Activated CD8-positive, alpha-beta T cell treated with anti-CD3 and anti-CD28 coated beads for 36 hours (primary cell): Measurements from ENCODE around the gene SMOC2. TPM values are rescaled to one million over a fixed set of nuclear protein-coding genes. Genes with fewer than 3 reads are reported as not detected.

Source experiments
- ATAC-seq: fragments of 200-7000 bp; cut with Tn5 transposase; one replicate; pipeline ENCODE4 v1.10.0; 2021; ENCODE audit warnings: mild to moderate bottlenecking, moderate library complexity
- CTCF ChIA-PET: fragments of 350-600 bp; sonication (Branson Sonifier 250); formaldehyde crosslinking; loops from one replicate; lab custom pipeline; 2021; ENCODE audit warnings: antibody characterized with exemption; lab: Charles Lee
- POLR2A ChIA-PET: fragments of 350-600 bp; sonication (Branson Sonifier 250); formaldehyde crosslinking; loops from one replicate; lab custom pipeline; 2021; ENCODE audit warnings: antibody characterized with exemption; lab: Charles Lee
- DNase-seq: peaks from one replicate; pipeline ENCODE4 v3.0.0-alpha.2; 2020
- H3K27ac Mint-ChIP-seq: one replicate; pipeline ENCODE4 v1.8.0; 2021; ENCODE audit warnings: mild to moderate bottlenecking, mixed read lengths
- H3K27me3 Mint-ChIP-seq: one replicate; pipeline ENCODE4 v1.8.0; 2021; ENCODE audit warnings: mixed read lengths
- H3K36me3 Mint-ChIP-seq: one replicate; pipeline ENCODE4 v1.8.0; 2021; ENCODE audit warnings: low read depth, mixed read lengths
- H3K4me1 Mint-ChIP-seq: one replicate; pipeline ENCODE4 v1.8.0; 2021; ENCODE audit warnings: low read depth, mixed read lengths
- H3K4me3 Mint-ChIP-seq: one replicate; pipeline ENCODE4 v1.8.0; 2021; ENCODE audit warnings: mild to moderate bottlenecking, moderate library complexity, mixed read lengths
- H3K9me3 Mint-ChIP-seq: one replicate; pipeline ENCODE4 v1.8.0; 2021; ENCODE audit warnings: mixed read lengths
- intact Hi-C: fragments of 100-400 bp; cut with micrococcal nuclease; formaldehyde crosslinking; loops from one replicate; pipeline ENCODE4 v1.10.0; 2022
- total RNA-seq, 2 experiments: library from RNA; stranded (reverse); gene quantifications; one replicate each; pipeline ENCODE4 v1.2.3, GENCODE V29; 2021
- TF ChIP-seq, protein P1 (sequence below): fragments of 200-600 bp; IDR thresholded peaks from one replicate; pipeline ENCODE4 v1.8.0; 2022; ENCODE audit warnings: antibody characterized with exemption, mild to moderate bottlenecking

Gene SMOC2
- total RNA-seq, 2 experiments from 2014 or later = not detected

GRCh38 chr6:168711666-168712300 is 270.8 kb downstream of the SMOC2 start:
- ChIA-PET CTCF (interaction anchor here (1.0 kb wide), 1 partner anchor 14 kb away, joined by 3 read pairs; no protein-coding TSS in a partner anchor), POLR2A (interaction anchor here (0.7 kb wide), 1 partner anchor 33 kb away, joined by 3 read pairs; no protein-coding TSS in a partner anchor)
- H3K4me3 Mint-ChIP-seq = no peak overlapping the region
- no peak overlapping the region for H3K27ac Mint-ChIP-seq
- TF ChIP-seq, protein P1, sequence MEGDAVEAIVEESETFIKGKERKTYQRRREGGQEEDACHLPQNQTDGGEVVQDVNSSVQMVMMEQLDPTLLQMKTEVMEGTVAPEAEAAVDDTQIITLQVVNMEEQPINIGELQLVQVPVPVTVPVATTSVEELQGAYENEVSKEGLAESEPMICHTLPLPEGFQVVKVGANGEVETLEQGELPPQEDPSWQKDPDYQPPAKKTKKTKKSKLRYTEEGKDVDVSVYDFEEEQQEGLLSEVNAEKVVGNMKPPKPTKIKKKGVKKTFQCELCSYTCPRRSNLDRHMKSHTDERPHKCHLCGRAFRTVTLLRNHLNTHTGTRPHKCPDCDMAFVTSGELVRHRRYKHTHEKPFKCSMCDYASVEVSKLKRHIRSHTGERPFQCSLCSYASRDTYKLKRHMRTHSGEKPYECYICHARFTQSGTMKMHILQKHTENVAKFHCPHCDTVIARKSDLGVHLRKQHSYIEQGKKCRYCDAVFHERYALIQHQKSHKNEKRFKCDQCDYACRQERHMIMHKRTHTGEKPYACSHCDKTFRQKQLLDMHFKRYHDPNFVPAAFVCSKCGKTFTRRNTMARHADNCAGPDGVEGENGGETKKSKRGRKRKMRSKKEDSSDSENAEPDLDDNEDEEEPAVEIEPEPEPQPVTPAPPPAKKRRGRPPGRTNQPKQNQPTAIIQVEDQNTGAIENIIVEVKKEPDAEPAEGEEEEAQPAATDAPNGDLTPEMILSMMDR = no peak
- H3K9me3 Mint-ChIP-seq = no peaks in the 10 kb centered on the region
- no peaks in the 10 kb centered on the region for H3K36me3 Mint-ChIP-seq
- intact Hi-C loops = no loop called here
- ATAC-seq (no peak), DNase-seq (no peak)
- no peaks in the 10 kb centered on the region for H3K4me1 Mint-ChIP-seq
- peaks cover 3% of the 10 kb centered on the region for H3K27me3 Mint-ChIP-seq

GRCh38 chr6:168712993-168713392 is 272.0 kb downstream of the SMOC2 start:
- H3K27me3 Mint-ChIP-seq = peaks cover 3% of the 10 kb centered on the region
- DNase-seq = no peak
- ChIA-PET POLR2A (interaction anchor here (0.6 kb wide), 1 partner anchor 1223 kb away, joined by 3 read pairs; no protein-coding TSS in a partner anchor), CTCF (interaction anchor here (1.1 kb wide), 1 partner anchor 16 kb away, joined by 3 read pairs; no protein-coding TSS in a partner anchor)
- H3K4me3 Mint-ChIP-seq = no peak overlapping the region
- no peaks in the 10 kb centered on the region for H3K4me1 Mint-ChIP-seq
- no peak for ATAC-seq
- intact Hi-C loops = no loop called here
- TF ChIP-seq, protein P1 = no peak
- no peaks in the 10 kb centered on the region for H3K9me3 Mint-ChIP-seq
- no peak overlapping the region for H3K27ac Mint-ChIP-seq
- H3K36me3 Mint-ChIP-seq = no peaks in the 10 kb centered on the region

DNA sequence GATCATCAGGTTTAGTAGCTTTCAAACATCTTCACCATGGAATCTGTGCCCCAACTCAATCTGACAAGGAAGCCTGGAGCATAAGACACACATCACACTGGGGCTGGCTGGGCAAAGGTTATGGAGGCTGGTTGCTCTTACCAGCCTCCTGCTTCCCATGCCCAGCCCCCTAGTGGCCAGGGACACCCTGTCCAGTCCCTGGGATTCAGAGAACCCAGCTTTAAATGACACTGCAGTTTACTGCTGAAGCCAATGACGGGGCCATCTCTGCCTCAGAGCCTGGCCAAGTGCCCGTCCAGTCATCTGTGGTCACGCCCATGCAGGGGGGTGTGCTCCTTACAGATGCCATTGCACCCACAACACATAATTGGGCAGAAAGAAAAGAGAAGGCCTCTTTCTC is 272.9 kb downstream of the SMOC2 start:
- ChIA-PET CTCF (interaction anchor here (0.9 to 1.1 kb wide), 2 partner anchors 8 to 16 kb away, joined by 3 read pairs; no protein-coding TSS in a partner anchor), POLR2A (interaction anchor here (0.6 kb wide), 1 partner anchor 1224 kb away, joined by 3 read pairs; no protein-coding TSS in a partner anchor)
- Mint-ChIP-seq H3K27me3 (peaks cover 3% of the 10 kb centered on the region), H3K9me3 (no peaks in the 10 kb centered on the region), H3K4me1 (no peaks in the 10 kb centered on the region), H3K27ac (no peak overlapping the region), H3K36me3 (no peaks in the 10 kb centered on the region), H3K4me3 (no peak overlapping the region)
- TF ChIP-seq, protein P1 = no peak
- DNase-seq (no peak), ATAC-seq (no peak)
- intact Hi-C loops = no loop called here

- Mint-ChIP-seq H3K4me1 (no peaks in the 10 kb centered on the region), H3K9me3 (no peaks in the 10 kb centered on the region), H3K36me3 (no peaks in the 10 kb centered on the region), H3K27me3 (no peaks in the 10 kb centered on the region), H3K27ac (no peak overlapping the region), H3K4me3 (no peak overlapping the region)
- intact Hi-C loops = no loop called here
- ATAC-seq = no peak
- DNase-seq = no peak
- CTCF ChIA-PET = interaction anchor here (0.9 kb wide), 1 partner anchor 9 kb away, joined by 3 read pairs; no protein-coding TSS in a partner anchor
- TF ChIP-seq, protein P1 = no peak
- POLR2A ChIA-PET = no interaction called here
Measured at GRCh38 chr6:168714547-168715260, 273.7 kb downstream of the SMOC2 start.
